Retinal pigment epithelial cell (primary cell): ENCODE results near the gene DEFB116.
"Not testable (repeated sequence)": the region's sequence is repeated elsewhere in the genome, so short reads cannot be mapped to it uniquely, and the experiment has no call there.

ENCODE experiments used
- DNase-seq: peaks from one replicate; pipeline ENCODE4 v3.0.0-alpha.2; 2010; ENCODE audit warnings: low read depth
- H3K4me3 ChIP-seq: 2 replicates; pipeline ENCODE4 v1.5.1; 2011; ENCODE audit warnings: mild to moderate bottlenecking, low read length, control low read depth, moderate library complexity
- TF ChIP-seq, protein P1 (sequence below): conservative IDR thresholded peaks from 2 replicates; pipeline ENCODE4 v1.5.1; 2011; ENCODE audit warnings: low read depth, low read length, control low read depth, inconsistent platforms

The DEFB116 gene, protein sequence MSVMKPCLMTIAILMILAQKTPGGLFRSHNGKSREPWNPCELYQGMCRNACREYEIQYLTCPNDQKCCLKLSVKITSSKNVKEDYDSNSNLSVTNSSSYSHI

DNA sequence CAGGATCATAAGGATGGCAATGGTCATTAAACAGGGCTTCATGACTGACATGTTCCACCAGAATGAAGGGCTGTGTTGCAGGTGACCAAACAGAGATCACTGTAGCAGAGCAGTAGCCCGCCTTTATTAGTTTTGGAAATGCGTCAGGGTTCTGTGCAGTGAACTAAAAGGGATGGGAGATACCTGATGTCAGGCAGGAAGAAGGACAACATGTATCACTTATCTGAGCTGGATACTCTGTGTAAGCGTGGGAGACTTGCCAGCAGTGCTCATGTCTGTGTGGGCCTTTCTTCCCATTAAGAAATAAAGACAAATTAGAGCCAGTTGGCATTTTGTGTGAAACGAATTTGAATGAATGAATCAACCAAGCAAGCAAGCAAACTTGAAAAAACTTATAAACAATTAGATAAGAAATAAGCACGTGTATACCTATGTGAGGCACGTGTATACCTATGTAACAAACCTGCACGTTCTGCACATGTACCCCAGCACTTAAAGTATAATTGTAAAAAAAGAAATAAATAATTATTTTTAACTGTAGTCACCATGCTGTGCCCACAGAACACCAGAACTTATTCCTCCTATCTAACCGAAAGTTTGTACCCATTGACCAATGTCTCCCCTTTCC is at the start of gene DEFB116:
Gene DEFB116 (minus strand): TSS at position 51 of the 628 bp plus-strand sequence. CDS start 0 bp downstream, at position 51.
- TF ChIP-seq, protein P1, sequence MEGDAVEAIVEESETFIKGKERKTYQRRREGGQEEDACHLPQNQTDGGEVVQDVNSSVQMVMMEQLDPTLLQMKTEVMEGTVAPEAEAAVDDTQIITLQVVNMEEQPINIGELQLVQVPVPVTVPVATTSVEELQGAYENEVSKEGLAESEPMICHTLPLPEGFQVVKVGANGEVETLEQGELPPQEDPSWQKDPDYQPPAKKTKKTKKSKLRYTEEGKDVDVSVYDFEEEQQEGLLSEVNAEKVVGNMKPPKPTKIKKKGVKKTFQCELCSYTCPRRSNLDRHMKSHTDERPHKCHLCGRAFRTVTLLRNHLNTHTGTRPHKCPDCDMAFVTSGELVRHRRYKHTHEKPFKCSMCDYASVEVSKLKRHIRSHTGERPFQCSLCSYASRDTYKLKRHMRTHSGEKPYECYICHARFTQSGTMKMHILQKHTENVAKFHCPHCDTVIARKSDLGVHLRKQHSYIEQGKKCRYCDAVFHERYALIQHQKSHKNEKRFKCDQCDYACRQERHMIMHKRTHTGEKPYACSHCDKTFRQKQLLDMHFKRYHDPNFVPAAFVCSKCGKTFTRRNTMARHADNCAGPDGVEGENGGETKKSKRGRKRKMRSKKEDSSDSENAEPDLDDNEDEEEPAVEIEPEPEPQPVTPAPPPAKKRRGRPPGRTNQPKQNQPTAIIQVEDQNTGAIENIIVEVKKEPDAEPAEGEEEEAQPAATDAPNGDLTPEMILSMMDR, result no peak
- DNase-seq, result no peak
- H3K4me3 ChIP-seq, result no peak within 1 kb of the TSS

DNA sequence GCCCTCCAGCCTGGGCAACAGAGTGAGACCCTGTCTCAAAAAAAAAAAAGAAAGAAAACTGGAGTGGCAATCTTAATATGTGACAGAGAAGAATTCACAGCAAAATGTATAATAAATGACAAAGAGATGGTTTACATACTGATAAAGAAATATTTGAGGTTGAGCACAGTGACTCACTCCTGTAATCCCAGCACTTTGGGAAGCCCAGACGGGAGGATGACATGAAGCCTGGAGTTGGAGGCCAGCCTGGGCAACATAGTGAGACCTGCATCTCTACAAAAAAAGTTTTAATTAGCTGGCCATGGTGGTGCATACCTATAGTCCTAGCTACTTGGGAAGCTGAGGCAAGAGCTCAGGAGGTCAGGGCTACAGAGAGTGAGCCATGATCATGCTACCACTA is 47.6 kb upstream of the DEFB116 start:
- DNase-seq, result no peak
- H3K4me3 ChIP-seq, result no peak overlapping the region
- TF ChIP-seq, protein P1, result no peak

DNA sequence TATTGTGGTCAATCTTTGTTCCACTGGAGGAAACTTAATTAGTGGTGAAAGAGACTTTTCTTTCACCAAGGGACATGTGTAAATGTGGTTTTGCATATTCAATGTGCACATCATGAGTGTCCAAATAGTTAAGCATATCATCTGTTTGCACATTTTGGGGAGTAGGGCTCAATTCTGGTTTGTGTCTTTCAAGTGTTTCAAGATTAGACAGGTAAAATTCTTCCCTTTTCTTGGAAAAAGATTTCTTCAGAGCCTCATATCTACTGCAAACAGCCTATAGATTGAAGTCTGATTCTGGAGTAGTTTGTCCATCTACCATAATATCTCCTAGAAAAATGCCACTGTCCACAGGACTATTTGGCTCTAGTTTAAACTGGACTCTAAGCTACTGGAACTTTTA is 33.1 kb upstream of the DEFB116 start:
- TF ChIP-seq, protein P1, result no peak
- no peak for DNase-seq
- no peak overlapping the region for H3K4me3 ChIP-seq

DNA sequence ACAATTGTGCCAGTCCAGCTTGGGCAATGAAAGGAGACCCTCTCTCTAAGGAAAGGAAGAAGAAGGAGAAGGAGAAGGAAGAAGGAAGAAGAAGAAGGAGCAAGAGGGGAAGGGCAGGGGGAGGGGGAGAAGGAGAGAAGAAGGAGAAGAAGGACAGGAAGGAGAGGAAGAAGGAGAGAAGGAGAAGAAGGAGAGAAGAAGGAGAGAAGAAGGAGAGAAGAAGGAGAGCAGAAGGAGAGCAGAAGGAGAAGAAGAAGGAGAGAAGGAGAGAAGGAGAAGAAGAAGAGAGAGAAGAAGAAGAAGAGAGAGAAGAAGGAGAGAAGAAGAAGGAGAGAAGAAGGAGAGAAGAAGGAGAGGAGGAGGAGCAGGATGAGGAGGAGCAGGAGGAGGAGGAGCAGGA is 22.5 kb upstream of the DEFB116 start:
- TF ChIP-seq, protein P1, result no peak
- DNase-seq, result no peak
- H3K4me3 ChIP-seq, result no peak overlapping the region

DNA sequence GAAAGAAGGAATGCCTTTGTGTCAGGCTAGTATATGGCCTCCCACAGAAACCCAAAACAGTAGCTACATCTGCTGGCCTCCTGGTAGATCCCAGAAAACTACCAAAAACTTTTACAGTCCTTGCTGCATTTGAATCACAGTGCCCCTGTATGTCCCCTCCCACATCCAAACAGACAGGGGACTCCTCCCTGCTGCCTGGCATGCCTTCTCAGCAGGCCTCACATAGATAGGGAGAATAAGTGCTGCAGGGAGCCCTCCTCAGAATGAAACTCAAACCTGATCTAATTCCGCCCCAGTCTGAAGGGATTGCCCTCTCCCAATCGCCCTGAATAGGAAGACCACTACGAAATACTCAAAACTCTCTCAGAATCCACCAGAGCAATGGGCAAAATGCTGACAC is 14.1 kb upstream of the DEFB116 start:
- TF ChIP-seq, protein P1, result no peak
- no peak overlapping the region for H3K4me3 ChIP-seq
- DNase-seq, result no peak

DNA sequence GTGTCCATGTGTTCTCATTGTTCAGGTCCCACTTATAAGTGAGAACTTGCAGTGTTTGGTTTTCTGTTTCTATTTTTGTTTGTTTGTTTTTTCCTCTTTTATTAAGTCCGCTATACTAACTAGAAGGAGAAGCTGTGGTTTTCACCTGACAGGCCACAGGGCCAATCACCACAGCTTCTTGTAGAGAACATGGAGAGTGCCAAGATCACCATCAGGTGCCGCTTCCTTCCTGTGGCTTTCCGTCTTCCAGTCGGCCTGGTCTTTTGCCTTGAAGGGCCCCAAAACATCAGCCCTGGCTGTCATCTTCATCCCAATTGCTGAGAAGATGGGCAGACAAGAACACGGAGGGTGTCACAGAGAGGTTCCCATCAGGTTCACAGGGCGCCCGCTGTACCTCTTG is 23.4 kb downstream of the DEFB116 start:
- DNase-seq, H3K4me3 ChIP-seq: not testable (repeated sequence)

DNA sequence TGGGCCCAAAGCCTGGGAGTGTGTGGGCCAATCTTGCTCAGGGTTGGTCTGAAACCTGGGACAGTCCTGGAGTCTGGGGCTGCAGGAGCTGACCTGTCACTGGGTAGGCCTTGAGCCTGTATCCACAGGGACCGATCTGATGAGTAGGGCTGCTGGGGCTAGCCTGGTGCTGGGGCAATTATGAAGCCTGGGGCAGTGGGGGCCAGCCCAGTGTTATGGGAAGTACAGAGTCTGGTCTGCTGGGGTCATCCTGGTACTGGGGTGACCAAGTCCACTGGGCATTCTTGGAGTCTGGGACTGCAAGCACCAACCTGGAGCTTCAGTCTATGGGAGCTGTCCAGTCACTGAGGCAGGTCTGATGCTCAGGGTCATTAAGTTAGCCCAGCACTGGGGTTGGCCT is 30.2 kb downstream of the DEFB116 start:
- TF ChIP-seq, protein P1, result no peak
- no peak overlapping the region for H3K4me3 ChIP-seq
- no peak for DNase-seq
